ENCODE measurements around the gene OGFOD3.

OGFOD3 gene

DNA sequence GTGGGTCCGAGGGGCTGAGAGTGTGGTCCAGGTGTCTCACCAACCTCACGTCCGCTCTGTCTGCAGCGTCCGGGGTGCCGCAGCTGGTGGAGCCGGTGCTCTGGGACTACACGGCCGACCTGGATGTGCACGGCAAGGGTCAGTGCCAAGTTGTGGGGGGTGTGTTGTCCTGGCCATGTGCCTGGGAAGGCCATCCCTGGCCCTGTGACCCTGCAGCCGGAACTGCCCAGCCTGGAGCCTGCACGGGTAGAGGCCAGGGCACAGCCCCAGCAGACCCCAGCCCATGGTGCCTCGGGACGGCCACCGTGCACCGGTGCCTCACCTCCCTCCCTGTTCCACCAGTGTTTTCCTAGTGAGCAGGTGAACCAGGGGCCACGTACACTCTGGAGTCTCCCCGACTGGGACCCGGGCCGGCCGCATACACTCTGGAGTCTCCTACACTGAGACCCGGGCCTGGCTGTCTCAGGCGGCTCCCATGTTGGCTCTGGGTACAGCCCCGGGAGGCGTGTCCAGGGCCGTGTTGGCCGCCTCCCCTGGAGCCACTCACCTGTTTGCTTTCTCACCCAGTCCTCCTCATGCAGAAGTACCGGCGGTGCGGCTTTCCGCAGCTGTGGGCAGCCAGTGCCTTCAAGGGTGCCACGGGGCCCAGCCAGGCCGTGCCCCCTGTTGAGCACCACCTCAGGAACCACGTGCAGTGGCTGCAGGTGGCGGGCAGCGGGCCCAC is 18.4 kb upstream of the OGFOD3 start:
- DNase-seq (ENCODE audit: low read depth), result no peak
- no peak overlapping the region for H3K4me3 ChIP-seq (ENCODE audit: low read depth, low read length)
- TF ChIP-seq CTCF (conservative IDR thresholded peaks at IDR 0.05; ENCODE audit: low read depth, low read length), result no peak

- DNase-seq (ENCODE audit: low read depth), result no peak
- no peak overlapping the region for H3K4me3 ChIP-seq (ENCODE audit: low read depth, low read length)
- TF ChIP-seq CTCF (conservative IDR thresholded peaks at IDR 0.05; ENCODE audit: low read depth, low read length), result no peak
Measured at GRCh38 chr17:82435601-82436583, 17.5 kb upstream of the OGFOD3 start.

GRCh38 chr17:82435103-82435502 is 16.7 kb upstream of the OGFOD3 start:
- no peak for TF ChIP-seq CTCF (conservative IDR thresholded peaks at IDR 0.05; ENCODE audit: low read depth, low read length)
- no peak overlapping the region for H3K4me3 ChIP-seq (ENCODE audit: low read depth, low read length)
- peak; percentile 30 for DNase-seq (ENCODE audit: low read depth)

- no peak for DNase-seq (ENCODE audit: low read depth)
- no peak overlapping the region for H3K4me3 ChIP-seq (ENCODE audit: low read depth, low read length)
- TF ChIP-seq CTCF (conservative IDR thresholded peaks at IDR 0.05; ENCODE audit: low read depth, low read length), result no peak
Measured at GRCh38 chr17:82434216-82434565, 15.8 kb upstream of the OGFOD3 start.

DNA sequence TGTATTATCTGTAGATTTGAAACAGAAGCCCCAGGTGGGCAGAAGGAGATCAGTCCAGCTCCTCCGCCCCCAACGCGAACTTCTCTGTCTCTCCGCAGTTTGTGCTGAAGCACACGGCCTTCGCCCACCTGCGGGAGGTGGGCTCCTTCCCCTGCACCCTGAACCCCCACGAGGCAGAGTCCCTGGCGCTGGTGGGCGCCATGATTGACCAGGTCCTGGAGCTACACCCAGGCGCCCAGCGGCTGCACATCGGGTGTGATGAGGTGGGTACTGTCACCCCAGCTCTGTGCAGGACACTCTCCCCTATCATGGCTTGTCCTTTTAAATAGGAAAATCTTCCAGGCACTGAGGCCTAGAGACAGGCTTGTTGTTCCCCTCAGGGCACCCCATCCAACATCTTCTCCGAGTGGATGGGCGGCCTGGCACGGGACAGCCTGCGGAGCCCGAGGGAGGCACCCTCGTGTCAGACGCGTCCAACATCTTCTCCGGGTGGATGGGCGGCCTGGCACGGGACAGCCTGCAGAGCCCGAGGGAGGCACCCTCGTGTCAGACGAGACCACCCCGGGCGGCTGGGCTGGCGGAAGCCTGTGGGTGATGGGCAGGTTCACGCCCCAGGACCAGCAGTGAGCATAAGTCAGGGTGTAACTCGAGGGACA is 15.3 kb upstream of the OGFOD3 start:
- TF ChIP-seq CTCF (conservative IDR thresholded peaks at IDR 0.05; ENCODE audit: low read depth, low read length), result no peak
- no peak for DNase-seq (ENCODE audit: low read depth)
- H3K4me3 ChIP-seq (ENCODE audit: low read depth, low read length), result no peak overlapping the region

DNA sequence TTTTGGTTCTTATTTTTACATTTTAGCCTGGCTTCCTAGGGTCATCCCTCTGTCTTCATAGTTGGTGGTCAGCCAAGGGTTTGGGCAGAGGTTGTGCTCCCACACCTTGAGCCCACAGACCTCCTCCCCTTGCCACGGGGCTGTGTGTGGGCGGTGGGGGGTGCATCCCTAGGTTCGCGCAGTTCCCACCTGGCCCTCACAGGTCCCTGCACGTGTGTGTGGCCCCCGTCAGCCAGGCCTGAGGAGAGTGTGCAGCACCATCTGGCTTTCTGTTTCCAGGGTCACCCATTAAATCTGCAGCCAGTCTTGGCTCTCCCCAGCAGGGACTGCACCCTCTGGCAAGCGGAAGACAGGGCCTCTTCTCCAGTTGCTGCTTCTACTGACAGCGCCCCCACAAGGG is 13.6 kb upstream of the OGFOD3 start:
- H3K4me3 ChIP-seq (ENCODE audit: low read depth, low read length), result no peak overlapping the region
- TF ChIP-seq CTCF (conservative IDR thresholded peaks at IDR 0.05; ENCODE audit: low read depth, low read length), result no peak
- DNase-seq (ENCODE audit: low read depth), result no peak
